Measurements from ENCODE around the gene PKN2.

GRCh38 chr1:88763649-88764406, 79.8 kb downstream of the PKN2 start:
- TF ChIP-seq, protein P1, sequence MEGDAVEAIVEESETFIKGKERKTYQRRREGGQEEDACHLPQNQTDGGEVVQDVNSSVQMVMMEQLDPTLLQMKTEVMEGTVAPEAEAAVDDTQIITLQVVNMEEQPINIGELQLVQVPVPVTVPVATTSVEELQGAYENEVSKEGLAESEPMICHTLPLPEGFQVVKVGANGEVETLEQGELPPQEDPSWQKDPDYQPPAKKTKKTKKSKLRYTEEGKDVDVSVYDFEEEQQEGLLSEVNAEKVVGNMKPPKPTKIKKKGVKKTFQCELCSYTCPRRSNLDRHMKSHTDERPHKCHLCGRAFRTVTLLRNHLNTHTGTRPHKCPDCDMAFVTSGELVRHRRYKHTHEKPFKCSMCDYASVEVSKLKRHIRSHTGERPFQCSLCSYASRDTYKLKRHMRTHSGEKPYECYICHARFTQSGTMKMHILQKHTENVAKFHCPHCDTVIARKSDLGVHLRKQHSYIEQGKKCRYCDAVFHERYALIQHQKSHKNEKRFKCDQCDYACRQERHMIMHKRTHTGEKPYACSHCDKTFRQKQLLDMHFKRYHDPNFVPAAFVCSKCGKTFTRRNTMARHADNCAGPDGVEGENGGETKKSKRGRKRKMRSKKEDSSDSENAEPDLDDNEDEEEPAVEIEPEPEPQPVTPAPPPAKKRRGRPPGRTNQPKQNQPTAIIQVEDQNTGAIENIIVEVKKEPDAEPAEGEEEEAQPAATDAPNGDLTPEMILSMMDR (IDR thresholded peaks at IDR 0.05) = no peak
- TF ChIP-seq POLR2A (IDR thresholded peaks at IDR 0.05) = no peak

Data from right lobe of liver (tissue), 4 donors.